Measurements from ENCODE around the gene FCAMR.

FCAMR gene

DNA sequence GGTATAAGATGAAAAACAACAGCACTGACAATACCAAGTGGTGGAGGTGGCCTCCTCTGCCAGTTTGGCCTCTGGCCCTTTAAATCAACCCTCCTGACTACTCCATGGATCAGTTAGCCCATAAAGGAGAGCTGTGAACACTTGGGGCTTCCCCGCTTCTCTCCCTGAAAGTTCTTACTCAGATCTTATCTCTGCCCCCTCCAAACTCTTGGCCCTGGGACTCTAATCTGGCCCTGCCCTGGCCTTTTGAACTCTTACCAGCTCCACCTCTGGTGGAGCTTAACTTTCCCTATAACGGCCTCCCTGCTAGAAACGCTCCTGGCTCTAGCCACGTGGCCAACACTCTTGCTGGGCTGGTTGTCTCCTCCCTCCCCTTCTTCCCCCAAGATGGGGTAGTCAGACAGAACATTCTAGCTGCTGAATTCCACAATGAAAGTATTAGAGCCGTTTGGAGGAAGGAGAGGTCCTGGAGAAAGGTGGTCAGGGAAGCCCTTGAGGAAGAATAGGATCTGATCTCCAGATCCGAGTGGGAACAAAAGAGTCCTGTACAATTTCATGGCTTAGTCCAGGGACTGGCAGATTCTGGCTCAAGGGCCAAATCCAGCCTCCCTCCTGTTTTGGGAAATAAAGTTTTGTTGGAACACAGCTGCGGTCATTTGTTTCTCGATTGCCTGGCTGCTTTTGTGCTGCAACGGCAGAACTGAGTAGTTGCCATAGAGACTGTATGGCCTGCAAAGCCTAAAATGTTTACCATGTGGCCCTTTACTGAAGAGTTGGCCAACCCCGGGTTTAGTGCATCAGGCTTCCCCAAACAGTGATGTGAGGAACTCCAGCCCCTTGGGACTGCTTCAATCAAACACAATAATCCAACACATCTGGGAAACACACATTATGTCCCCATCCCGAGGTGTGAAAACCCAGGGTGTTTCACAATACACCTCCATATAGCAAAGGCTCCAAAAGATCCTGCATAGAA, 14.5 kb downstream of the FCAMR start:
- DNase-seq, result no peak

DNA sequence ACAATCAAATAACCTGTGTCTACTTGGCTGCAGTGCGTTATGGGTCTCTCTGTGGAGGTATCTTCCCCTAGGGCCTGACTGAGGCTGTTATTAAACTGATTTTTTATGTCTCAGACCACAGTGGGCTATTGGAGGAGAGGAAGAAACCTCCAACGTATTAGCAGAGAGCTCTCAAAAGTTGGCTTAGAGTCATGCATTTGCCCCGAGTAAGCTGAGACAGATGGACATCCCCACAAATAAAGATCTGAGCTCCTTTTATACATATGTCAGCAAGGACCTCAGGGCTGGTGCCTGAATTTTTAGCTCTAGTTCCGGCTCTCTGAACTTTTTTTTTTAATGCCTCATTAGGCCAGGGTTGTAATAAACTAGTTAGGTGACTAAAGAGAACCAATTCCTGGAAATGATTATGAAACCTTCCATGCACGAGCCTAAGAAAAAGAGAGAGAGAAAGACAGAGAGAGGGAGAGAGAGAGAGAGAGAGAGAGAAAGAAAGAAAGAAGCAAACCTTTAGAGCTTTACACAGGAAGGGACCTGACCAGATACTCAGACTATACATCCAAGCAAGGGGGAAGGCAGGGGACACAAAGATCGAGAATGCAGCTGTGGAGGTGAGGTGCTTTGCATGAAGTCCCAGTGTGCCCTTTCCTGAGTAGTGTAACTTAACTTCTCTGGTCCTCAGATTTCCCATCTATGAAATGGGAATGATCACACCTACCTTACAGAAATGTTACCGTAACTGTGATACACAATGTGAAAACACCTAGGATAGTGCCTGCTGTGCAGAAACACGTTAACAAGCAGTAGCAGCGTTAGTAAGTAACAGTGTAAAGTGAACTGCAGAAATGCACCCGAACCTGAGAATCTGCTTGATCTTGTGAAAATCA, 15.6 kb downstream of the FCAMR start:
- no peak for DNase-seq

DNA sequence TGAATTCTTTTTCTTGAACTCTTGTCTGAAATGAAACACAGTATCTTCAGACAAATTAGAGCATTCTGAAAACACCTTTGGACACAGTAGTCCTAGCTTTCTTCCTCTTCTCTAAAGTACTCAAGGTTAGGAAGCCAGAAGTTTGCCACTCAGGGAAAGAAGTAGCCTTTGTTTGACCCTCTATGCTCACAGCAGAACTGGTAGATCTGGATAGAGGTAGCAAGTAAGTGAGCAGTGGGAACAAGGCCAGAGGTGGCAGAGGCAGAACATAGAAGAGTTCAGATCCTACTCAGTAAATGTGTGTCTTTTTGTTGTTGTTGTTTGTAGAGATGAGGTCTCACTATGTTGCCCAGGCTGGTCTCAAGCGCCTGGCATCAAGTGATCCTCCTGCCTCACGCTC, 16.6 kb downstream of the FCAMR start:
- no peak for DNase-seq

DNA sequence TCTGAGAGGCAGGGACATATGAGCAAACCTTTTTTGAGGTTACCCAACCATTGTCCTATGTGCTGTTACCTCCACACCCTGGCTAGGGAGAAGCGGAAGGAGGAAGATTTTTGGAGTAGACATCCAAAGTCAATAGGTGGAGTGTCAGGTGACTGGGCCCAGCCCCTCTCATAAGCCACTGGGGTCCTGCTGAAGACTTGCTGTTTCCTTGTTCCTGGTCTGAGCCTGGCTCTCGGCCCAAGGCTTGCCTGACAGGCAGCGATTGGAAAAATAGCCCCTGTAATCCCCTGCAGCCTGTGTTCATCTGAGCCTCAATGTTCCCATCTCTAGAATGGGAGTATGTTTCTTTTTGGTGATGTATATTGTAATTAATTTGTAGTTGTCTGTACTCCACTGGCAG, 17.1 kb downstream of the FCAMR start:
- DNase-seq, result no peak

DNA sequence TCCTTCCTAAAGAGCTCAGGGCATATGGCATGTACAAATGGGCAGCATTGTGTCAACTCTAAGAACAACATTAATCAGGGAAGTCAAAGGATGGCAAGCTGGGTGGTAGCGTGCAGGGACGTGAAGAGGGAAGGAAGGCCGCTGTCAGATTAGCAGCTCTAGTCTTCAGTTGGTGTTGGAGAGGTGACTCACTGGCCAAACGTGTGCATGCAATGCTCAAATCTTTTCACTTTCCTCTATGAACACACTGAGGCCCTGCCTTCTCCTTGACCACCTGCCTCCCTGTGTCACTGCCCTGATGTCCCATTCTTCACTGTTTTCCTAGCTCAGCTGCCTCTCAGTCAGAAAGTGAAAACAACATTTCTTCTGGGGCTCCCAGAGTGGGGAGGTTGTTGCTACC, 18.1 kb downstream of the FCAMR start:
- no peak for DNase-seq

DNA sequence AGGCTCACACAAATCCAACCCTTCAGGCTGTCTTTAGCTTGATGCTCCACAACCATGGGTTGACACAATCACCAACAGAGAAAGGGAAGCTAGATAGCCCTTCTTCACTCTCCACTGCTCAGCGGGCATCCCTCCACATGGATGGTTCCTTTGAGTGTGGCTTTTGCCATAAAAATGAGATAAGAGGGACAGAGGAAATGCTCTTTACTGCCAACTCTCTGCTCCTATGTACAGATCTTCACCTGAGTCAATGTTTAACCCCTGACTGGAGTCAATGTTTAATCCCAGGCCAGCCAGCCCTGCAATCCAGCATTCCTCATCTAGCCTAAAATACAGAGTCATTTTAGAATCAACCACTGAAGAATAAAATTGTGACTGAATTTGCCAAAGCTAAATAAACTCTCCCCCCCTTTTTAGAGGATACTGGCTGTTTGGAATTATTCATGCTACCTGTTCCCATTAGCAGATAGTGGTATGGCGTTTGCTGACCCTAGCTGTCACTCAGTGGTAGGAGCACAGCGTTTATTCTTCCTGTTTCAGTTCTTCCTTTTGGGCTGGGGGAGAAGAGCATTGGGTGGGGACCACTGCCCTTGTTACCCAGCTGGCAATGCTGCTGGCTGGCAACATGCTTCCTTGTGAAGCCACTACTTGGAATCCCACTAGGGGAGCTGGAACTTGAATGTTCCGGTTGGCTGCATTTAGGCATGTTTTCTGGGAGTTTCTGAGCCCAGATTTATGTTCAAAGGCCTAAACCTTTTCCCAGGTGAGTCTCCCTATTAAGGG, 18.8 kb downstream of the FCAMR start:
- DNase-seq, result no peak

DNA sequence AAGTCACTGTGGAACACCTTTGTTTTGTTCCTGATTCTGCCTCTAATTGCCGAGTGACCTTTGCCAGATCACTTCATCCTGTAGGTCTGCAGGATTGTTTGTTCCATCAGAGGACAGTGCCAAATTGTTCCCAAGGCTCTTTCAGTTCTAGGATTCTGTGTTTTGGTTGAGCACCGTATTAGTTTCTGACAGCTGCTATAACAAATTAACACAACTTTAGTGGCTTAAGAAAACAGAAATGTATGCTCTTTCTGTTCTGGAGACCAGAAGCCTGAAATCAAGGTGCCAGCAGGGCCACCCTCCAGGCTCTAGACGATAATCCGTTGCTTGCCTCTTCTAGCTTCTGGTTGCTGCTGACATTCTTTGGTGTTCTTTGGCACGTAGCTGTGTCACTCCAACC, 20.6 kb downstream of the FCAMR start:
- DNase-seq, result no peak

DNA sequence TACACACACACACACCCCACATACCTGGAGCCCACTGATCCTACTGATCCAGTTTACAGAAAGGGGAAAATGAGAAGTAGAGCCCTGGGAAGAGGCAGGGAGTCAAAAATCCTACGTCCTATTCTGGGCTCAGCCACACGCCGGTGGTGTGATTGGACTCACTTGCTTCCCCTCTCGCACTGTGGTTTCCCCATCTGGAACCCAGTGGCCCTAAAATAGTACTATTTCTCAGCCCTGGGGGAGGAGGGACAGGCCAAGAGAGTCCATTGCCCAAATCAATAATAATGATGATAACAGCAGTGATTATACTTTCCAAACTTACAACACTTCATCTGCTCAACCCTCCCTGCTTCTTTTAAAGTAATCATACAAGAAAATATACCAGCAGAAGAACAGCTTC, 21.1 kb downstream of the FCAMR start:
- DNase-seq, result no peak

DNA sequence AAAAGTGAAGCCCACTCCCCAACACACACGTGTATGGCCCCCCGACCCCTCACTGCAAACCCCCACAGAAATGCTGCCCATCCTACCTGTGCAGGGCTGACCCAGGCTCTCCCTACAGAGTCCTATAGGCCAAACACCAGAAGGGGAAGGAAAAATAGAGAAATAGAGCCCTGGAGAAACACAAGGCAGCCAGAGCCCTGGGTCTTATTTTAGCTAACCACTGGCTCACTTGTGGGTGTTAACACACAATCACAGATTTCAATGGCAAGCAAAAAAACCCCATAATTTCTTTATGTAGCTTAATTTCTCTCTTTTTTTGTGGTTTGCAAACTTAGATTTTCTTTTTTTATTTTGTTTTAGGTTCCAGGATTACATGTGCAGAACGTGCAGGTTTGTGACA, 23.0 kb downstream of the FCAMR start:
- DNase-seq, result no peak

DNA sequence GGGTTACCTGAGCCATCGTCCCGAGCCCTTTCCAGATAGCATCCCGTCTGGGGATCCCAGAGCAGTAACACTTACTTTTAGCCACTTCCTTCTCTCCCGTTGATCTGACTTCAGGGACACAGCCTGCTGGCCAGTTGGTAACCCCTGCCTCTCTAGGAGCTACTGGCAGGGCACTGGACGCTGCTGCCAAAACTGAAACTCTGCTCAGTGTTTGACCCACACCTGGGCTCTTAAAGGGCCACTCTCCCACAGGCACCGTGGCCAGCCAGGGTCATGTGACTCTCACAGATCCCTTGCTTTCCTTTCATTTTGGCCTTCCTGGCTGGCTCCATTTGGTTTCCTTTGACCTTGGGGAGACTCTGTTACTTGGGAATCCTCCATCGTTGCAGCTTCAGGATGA, 24.0 kb downstream of the FCAMR start, which contains the start of gene PIGR:
Gene PIGR, minus strand, starts transcription at position 206 of the 400 bp plus-strand sequence. CDS start 5,935 bp downstream, outside the sequence.
- DNase-seq, result no peak

DNA sequence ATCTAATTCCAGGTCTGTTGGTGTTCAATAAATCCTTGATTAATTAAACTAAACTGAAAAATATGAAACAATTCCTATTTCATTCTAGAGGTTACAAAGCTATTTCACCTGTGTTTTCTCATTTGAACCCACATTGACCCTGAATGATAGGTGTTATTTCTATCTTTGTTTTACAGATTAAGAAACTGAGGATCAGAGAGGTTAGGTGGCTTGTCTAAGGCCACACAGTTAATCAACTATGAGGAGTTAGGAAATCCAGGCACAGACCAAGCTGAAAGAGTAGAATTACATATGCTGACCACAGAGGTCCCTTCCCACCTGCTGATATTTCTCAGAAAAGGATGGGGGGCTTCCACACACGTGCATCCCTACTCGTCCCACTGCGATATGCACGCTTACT, 24.5 kb downstream of the FCAMR start:
- DNase-seq, result no peak

DNA sequence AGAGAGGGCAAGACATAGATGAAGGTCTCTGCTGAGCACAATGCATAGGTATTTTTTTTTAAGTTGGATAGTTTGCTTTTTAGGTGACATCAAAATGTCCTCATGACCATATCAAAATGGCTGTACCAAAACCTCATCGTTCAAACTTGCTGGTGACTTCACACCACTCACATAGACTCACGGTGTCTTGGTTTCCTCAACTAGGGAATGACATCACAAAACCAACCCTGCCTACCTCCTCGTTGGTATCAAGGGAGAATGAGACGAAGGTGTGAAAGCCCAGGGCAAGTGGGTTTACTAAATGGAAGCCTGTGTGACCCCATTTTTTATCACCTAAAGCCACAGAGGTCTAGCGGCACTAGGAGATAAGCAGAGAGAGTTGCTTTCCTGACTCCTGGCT, 25.6 kb downstream of the FCAMR start:
- no peak for DNase-seq

DNA sequence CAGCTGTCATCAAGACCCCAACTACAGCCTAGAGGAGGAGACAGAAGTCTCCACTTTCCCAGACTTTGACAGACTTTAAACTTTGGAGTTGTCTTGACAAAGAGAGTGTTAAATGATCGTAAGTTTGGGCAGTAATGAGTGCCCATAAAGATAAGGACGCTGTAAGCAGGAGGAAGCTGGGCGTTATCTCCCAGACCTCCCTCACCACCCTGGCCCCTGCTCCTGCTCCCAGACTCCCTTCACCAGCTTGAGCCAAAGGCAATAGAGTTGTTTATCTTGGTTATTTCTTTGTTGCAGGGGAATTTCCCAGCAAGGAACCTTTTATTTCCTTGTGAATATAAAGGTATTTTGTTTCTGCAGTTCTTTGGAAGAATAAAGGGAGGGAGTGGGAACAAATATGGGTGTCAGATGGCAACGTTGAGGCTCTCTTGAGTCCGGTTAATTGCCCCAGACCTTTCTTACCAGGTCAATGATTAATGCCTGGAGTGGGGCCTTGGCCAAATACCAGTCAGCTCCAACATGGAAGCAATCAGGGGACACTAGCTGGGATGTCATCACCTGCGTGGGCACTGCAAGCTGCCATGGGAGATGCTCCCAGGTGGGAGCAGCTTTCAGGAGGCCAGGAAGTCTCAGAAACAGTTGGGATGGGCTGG, 28.4 kb downstream of the FCAMR start:
- DNase-seq, result no peak

DNA sequence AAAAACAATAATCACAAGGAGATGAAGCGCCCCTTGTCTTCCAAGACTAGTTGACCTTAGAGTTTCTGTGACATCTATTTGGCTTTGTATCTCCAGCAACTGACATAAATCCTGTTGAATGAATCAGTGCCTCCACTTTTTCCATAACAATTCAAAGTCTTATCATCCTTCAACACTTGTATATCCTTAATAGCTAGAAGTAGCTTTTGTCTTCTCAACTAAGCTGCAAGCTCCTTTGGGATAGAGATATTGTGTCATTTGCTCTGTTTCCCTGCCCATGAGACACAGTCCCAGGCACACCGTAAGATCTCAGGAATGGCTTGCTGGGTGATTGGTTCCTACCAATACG, 29.7 kb downstream of the FCAMR start:
- no peak for DNase-seq

DNA sequence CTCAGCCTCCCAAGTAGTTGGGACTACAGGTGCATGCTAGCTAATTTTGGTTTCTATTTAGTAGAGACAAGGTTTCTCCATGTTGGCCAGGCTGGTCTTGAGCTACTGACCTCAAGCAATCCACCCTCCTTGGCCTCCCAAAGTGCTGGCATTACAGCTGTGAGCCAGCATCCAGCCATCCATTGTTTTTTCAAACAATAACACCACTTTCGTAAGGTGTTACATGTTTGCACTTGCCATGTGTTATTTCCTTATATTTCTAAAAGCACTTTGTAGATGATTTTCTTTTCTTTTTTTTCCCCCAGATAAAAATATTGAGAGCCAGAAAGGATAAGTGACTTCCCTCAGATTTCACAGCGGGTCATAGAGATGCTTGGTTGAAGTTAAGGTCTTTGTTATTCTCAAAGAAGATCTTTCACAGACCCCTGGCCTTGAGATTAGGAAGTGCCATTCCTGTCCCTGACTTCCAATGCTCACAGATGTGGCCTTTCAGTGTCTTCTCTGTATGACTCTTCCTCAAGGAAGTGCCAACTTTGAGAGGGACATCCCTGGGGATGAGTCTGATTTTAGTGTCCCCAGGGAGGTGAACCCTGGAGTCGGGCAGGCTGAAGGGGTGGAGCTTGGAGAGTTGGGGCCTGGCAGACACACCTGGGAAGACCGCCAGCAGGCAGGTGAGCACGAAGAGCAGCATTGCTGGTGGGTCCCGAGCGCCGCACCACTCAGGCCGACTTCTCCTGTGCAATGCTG, 30.2 kb downstream of the FCAMR start:
- DNase-seq, result no peak

DNA sequence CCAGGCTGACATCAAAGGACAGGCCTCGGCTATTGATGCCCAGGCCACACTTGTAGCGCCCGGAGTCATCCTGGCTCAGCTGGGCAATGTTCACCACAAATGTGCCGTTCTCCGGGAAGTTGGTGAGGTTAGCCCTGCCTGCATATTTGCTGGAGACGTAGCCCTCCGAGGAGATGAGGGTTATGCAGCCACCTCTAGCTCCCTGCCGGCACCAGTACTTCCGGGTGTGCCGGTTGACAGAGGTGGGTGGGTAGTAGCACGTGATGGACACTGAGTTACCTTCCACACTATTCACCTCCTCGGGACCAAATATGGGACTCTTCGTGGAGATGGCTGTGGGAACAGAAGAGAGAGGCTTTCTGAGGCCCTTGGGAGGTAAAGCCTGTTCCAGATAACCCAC, 31.1 kb downstream of the FCAMR start:
- no peak for DNase-seq

DNA sequence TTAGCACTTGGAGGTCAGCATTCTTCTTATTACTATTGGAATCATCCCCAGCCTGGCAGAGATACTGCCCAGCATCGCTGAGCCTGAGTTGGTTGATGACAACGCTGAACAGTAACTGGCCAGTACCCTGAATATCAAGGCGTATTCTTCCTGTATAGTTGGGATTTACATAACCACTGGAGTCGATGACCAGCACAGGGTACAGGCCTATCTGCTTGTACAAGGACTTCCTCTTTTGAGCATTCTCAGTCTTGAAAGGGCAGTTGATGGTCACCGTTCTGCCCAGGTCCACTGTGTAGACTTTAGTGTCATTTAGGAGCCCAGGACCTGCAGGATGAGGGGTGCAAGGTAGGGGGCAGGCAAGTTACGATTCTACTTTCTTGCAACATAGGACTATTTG, 32.8 kb downstream of the FCAMR start:
- no peak for DNase-seq

DNA sequence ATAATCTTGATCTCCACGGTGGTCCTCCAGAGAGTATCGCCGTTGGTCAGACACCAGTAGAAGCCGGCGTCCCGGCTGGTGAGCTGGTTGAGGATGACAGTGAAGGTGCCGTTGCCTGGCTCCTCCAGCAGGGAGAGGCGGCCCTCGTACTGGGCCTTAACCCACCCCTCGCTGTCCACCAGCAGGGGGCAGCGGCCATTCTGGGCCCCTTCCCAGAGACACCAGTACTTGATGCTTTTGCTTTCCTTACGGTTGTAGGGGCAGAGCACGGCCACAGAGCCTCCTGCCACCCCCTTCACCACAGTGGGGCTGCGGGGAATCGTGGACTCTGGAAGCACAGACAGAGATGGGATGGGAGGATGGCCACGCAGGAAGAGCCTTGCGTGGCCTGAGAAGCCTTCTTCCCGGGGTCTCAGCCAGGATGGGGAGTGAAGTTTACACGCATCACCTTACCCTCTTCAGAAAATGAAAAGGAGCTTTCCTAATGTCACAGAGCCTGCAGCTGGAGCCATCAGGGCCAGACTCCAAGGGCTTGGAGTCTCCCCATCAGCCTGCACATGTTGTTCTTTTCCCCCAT, 34.7 kb downstream of the FCAMR start:
- DNase-seq, result peak; percentile 54

DNA sequence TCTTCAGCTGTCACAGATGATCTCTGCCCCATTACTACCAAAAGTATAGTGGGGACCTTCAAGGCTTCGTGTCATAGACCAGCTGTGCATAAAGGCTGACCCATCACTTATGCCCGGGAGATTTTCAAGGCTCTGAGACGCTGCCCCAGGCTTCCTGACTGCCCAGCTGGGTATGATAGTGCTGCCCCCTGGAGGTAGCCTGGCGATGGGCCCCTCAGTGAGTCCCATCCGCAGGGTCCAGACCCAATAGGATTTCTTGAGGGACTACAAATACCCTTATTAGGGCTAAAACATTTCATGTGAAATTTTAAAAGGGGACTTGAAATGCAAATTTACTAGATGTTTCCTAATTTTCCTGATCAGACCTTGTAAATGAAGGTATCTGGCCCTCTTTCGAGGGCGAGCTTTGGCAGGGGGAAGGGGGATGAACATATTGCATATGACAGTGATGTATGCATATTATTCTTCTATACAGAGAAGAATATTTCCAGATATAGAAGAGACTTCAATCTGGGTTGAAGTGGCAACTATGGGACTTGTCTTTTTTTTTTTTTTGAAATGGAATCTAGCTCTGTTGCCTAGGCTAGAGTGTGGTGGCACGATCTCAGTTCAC, 36.8 kb downstream of the FCAMR start:
- DNase-seq, result peak; percentile 74

DNA sequence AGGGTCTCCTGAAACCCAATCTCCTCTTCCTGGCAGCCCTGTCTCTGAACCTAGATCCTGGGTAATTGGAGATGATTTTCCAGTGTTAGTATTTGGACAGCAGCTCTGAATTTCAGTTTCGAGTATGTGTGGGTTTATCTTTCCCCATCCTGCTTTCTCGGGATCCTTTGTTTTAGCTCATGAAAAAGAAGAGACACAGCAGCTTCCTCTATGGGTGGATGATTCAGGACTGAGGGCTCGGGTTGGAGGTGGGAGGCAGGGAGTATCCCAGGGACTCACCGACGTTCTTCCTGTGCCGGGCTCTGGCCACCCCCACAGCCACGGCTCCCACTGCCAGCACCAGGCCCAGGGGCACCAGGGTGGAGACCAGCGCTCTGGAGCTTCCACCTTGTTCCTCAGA, 38.1 kb downstream of the FCAMR start:
- DNase-seq, result no peak

DNA sequence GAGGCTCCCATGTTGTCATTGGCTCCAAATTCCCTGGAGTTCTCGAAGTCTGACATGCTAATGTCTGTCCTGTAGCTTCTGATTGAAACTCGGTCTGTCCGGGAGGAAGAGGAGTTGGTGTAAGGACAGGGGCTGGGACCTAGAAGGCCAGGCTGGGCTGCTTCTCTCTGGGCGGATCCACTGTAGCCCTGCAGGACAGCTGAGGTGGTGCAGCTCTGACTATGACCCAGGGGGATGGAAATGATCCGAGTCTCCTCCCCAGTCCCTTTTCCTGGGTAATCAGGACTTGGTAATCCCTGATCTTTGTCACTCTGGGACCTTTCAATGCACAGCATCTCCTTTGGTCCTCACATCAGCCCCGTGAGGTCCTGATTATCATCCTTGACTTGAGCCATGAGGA, 38.6 kb downstream of the FCAMR start:
- DNase-seq, result no peak

All from stimulated activated CD4-positive, alpha-beta T cell treated with anti-CD3 and anti-CD28 coated beads, Interleukin-4, amount 100 ng/mL, for 1 hour (primary cell).